ENCODE measurements around the gene NEURL3.

DNA sequence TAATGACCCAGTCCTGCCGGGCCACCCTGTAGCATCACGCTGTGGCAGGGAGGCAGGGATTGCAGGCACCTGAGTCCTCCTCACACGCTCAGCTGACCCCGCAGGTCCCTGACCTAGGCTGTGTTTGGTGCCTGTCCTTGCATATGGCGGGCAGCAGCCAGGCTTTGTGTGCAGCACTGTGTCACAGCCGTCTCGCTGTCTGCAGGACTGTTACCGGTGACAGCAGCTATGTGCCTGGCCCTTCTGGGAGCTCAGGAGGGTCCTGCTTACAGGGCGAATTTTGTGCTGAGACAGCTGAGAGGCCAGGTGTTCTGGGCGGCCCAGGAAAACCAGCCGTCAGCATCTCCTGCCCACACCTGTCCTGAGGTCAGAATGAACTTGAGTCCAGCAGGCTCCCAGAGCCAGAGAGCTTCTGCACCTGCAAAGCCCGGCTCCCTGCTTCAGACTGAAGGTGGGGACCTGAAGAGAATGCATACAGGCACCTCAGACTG, 21.0 kb upstream of the NEURL3 start:
- TF ChIP-seq POLR2A (IDR thresholded peaks at IDR 0.05) = no peak
- TF ChIP-seq, protein P1, sequence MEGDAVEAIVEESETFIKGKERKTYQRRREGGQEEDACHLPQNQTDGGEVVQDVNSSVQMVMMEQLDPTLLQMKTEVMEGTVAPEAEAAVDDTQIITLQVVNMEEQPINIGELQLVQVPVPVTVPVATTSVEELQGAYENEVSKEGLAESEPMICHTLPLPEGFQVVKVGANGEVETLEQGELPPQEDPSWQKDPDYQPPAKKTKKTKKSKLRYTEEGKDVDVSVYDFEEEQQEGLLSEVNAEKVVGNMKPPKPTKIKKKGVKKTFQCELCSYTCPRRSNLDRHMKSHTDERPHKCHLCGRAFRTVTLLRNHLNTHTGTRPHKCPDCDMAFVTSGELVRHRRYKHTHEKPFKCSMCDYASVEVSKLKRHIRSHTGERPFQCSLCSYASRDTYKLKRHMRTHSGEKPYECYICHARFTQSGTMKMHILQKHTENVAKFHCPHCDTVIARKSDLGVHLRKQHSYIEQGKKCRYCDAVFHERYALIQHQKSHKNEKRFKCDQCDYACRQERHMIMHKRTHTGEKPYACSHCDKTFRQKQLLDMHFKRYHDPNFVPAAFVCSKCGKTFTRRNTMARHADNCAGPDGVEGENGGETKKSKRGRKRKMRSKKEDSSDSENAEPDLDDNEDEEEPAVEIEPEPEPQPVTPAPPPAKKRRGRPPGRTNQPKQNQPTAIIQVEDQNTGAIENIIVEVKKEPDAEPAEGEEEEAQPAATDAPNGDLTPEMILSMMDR (IDR thresholded peaks at IDR 0.05) = no peak
